Astrocyte (in vitro differentiated cells and primary cell): Measurements from ENCODE around the gene KRTAP5-8. TPM values are rescaled to one million over a fixed set of nuclear protein-coding genes. Genes with fewer than 3 reads are reported as not detected.

ENCODE experiments used
- DNase-seq: peaks from one replicate; pipeline ENCODE4 v3.0.0-alpha.2; 2010; ENCODE audit warnings: low read depth
- FAIRE-seq: peaks from 2 replicates; lab custom pipeline; 2011; peaks lifted over from hg19 to GRCh38; lab: Jason Lieb, UNC
- H2AFZ ChIP-seq: 2 replicates; pipeline ENCODE4 v1.6.0; 2012; ENCODE audit warnings: low read depth, low read length, inconsistent platforms
- H3K27ac ChIP-seq: 2 replicates; pipeline ENCODE4 v1.5.1; 2011; ENCODE audit warnings: low read depth, low read length, inconsistent platforms
- H3K27me3 ChIP-seq: 2 replicates; pipeline ENCODE4 v1.6.0; 2011; ENCODE audit warnings: low read length, inconsistent platforms; ENCODE audit not compliant: insufficient read depth
- H3K36me3 ChIP-seq: 2 replicates; pipeline ENCODE4 v1.5.1; 2011; ENCODE audit warnings: low read length, inconsistent platforms; ENCODE audit not compliant: insufficient read depth
- H3K4me1 ChIP-seq: 2 replicates; pipeline ENCODE4 v1.5.1; 2011; ENCODE audit warnings: low read length, inconsistent platforms; ENCODE audit not compliant: insufficient read depth
- H3K4me2 ChIP-seq: 2 replicates; pipeline ENCODE4 v1.6.0; 2012; ENCODE audit warnings: low read length, inconsistent platforms
- H3K4me3 ChIP-seq: 2 replicates; pipeline ENCODE4 v1.5.1; 2011; ENCODE audit warnings: low read depth, mild to moderate bottlenecking, low read length, inconsistent platforms; ENCODE audit not compliant: insufficient read depth
- H3K79me2 ChIP-seq: 2 replicates; pipeline ENCODE4 v1.6.0; 2012; ENCODE audit warnings: mild to moderate bottlenecking, low read length, inconsistent platforms; ENCODE audit not compliant: insufficient read depth
- H3K9ac ChIP-seq: 2 replicates; pipeline ENCODE4 v1.6.0; 2012; ENCODE audit warnings: mild to moderate bottlenecking, low read length, inconsistent platforms
- H3K9me3 ChIP-seq: 2 replicates; pipeline ENCODE4 v1.5.1; 2012; ENCODE audit warnings: low read depth, mild to moderate bottlenecking, low read length, inconsistent platforms; ENCODE audit not compliant: insufficient read depth
- H4K20me1 ChIP-seq: 2 replicates; pipeline ENCODE4 v1.6.0; 2012; ENCODE audit warnings: low read length, inconsistent platforms; ENCODE audit not compliant: insufficient read depth
- H3K27ac Mint-ChIP-seq: one replicate; pipeline ENCODE4 v1.8.0; 2021; ENCODE audit warnings: mild to moderate bottlenecking, mixed read lengths; ENCODE audit not compliant: unreplicated experiment
- H3K27me3 Mint-ChIP-seq: one replicate; pipeline ENCODE4 v1.8.0; 2021; ENCODE audit warnings: low read depth, mixed read lengths; ENCODE audit not compliant: unreplicated experiment
- H3K36me3 Mint-ChIP-seq: one replicate; pipeline ENCODE4 v1.8.0; 2021; ENCODE audit warnings: low read depth, mixed read lengths; ENCODE audit not compliant: unreplicated experiment
- H3K4me1 Mint-ChIP-seq: one replicate; pipeline ENCODE4 v1.8.0; 2021; ENCODE audit warnings: low read depth, mixed read lengths; ENCODE audit not compliant: unreplicated experiment
- H3K4me3 Mint-ChIP-seq: one replicate; pipeline ENCODE4 v1.8.0; 2021; ENCODE audit warnings: mild to moderate bottlenecking, moderate library complexity, mixed read lengths; ENCODE audit not compliant: unreplicated experiment
- H3K9me3 Mint-ChIP-seq: one replicate; pipeline ENCODE4 v1.8.0; 2021; ENCODE audit warnings: mild to moderate bottlenecking, mixed read lengths; ENCODE audit not compliant: unreplicated experiment
- CTCF ChIP-seq: IDR thresholded peaks from 2 replicates; pipeline ENCODE4 v1.5.1; 2011; ENCODE audit warnings: low read depth, mild to moderate bottlenecking, inconsistent platforms, low read length, moderate library complexity; ENCODE audit not compliant: insufficient read depth
- EZH2 ChIP-seq: IDR thresholded peaks from 2 replicates; pipeline ENCODE4 v1.6.1; 2012; ENCODE audit warnings: mild to moderate bottlenecking, low read length, inconsistent platforms; ENCODE audit not compliant: insufficient read depth
- total RNA-seq: library from RNA; stranded (reverse); gene quantifications from 2 replicates; pipeline ENCODE4 v1.2.1, GENCODE V29; 2021

Gene KRTAP5-8
- total RNA-seq, 1 donor from 2014 or later, result not detected

DNA sequence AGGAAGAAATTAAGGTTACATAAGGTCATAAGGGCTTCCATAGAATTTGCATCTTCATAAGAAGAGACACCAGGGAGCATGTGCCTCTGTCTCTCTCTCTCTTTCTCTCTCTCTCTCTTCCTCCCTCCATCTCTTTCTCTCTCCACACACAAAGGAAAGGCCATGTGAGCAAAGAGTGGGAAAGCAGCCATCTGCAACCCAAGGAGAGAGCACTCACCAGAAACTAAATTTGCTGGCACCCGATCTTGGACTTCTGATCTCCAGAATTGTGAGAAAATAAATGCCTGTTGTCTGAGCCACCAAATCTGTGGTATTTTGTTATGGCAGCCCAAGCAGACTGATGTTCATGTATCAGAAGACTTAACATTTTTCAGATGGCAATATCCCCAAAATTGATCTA, 21.2 kb downstream of the KRTAP5-8 start:
- Mint-ChIP-seq H3K4me3 (no peak overlapping the region), H3K4me1 (no peaks in the 10 kb centered on the region), H3K27me3 (peaks cover 22% of the 10 kb centered on the region), H3K9me3 (peaks cover 6% of the 10 kb centered on the region), H3K36me3 (no peaks in the 10 kb centered on the region), H3K27ac (no peak overlapping the region)
- H4K20me1 ChIP-seq, result no peaks in the 10 kb centered on the region
- DNase-seq (no peak), FAIRE-seq (no peak)
- no peak overlapping the region for H2AFZ ChIP-seq
- no peak overlapping the region for H3K27ac ChIP-seq
- no peaks in the 10 kb centered on the region for H3K9me3 ChIP-seq
- H3K79me2 ChIP-seq, result no peaks in the 10 kb centered on the region
- no peak overlapping the region for H3K4me3 ChIP-seq
- no peaks in the 10 kb centered on the region for H3K36me3 ChIP-seq
- no peak for TF ChIP-seq EZH2
- TF ChIP-seq CTCF, result no peak
- no peak overlapping the region for H3K4me2 ChIP-seq
- H3K9ac ChIP-seq, result no peak overlapping the region
- H3K4me1 ChIP-seq, result no peaks in the 10 kb centered on the region
- H3K27me3 ChIP-seq, result peaks cover 5% of the 10 kb centered on the region

DNA sequence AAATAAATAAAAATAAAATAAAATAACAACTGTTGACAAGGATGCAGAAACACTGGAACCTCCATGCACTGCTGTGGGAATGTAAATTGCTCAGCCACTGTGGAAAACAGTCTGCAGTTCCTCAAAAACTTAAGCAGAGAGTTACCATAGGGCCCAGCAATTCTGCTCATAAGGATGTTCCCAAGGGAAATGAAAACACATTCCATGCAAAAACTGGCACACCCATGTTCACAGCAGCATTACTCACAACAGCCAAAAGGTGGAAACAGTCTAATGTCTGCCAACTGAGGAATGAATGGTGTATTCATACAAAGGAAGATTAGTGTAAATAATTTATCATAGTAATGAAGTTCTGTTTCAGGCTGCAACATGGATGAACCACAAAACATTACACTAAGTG, 24.3 kb downstream of the KRTAP5-8 start:
- FAIRE-seq, result no peak
- no peak overlapping the region for H3K9ac ChIP-seq
- no peak overlapping the region for H3K4me2 ChIP-seq
- no peak overlapping the region for H2AFZ ChIP-seq
- H3K79me2 ChIP-seq, result no peaks in the 10 kb centered on the region
- no peak for DNase-seq
- Mint-ChIP-seq H3K27ac (no peak overlapping the region), H3K27me3 (peaks cover 39% of the 10 kb centered on the region), H3K4me3 (no peak overlapping the region), H3K9me3 (peaks cover 6% of the 10 kb centered on the region), H3K36me3 (no peaks in the 10 kb centered on the region), H3K4me1 (no peaks in the 10 kb centered on the region)
- no peaks in the 10 kb centered on the region for H4K20me1 ChIP-seq
- H3K36me3 ChIP-seq, result no peaks in the 10 kb centered on the region
- TF ChIP-seq EZH2 (no peak), CTCF (no peak)
- peaks cover 5% of the 10 kb centered on the region for H3K27me3 ChIP-seq
- H3K27ac ChIP-seq, result no peak overlapping the region
- H3K4me3 ChIP-seq, result no peak overlapping the region
- H3K4me1 ChIP-seq, result no peaks in the 10 kb centered on the region
- H3K9me3 ChIP-seq, result no peaks in the 10 kb centered on the region

- no peaks in the 10 kb centered on the region for H3K36me3 ChIP-seq
- H3K27me3 ChIP-seq, result peaks cover 2% of the 10 kb centered on the region
- no peak overlapping the region for H3K4me3 ChIP-seq
- no peak overlapping the region for H3K9ac ChIP-seq
- no peaks in the 10 kb centered on the region for H3K4me1 Mint-ChIP-seq
- peak; percentile 39 for DNase-seq
- H3K4me2 ChIP-seq, result no peak overlapping the region
- H3K36me3 Mint-ChIP-seq, result no peaks in the 10 kb centered on the region
- H3K27me3 Mint-ChIP-seq, result peaks cover 51% of the 10 kb centered on the region
- no peak overlapping the region for H3K27ac ChIP-seq
- FAIRE-seq, result no peak
- no peak overlapping the region for H2AFZ ChIP-seq
- H3K4me3 Mint-ChIP-seq, result no peak overlapping the region
- H4K20me1 ChIP-seq, result no peaks in the 10 kb centered on the region
- TF ChIP-seq CTCF, result peak; percentile 4
- no peak for TF ChIP-seq EZH2
- H3K4me1 ChIP-seq, result no peaks in the 10 kb centered on the region
- H3K27ac Mint-ChIP-seq, result no peak overlapping the region
- no peaks in the 10 kb centered on the region for H3K9me3 ChIP-seq
- H3K9me3 Mint-ChIP-seq, result peaks cover 2% of the 10 kb centered on the region
- H3K79me2 ChIP-seq, result no peaks in the 10 kb centered on the region
Measured at GRCh38 chr11:71563406-71563805, 25.6 kb downstream of the KRTAP5-8 start.
